WERI-Rb-1 (cell line): ENCODE results near the gene DSCAM.

ENCODE experiments used
- DNase-seq: peaks from one replicate; pipeline ENCODE4 v3.0.0-alpha.2; 2020
- H3K27ac ChIP-seq: fragments of 250-450 bp; sonication (Bioruptor Pico); 2 replicates; pipeline ENCODE4 v1.5.1; 2020; ENCODE audit warnings: mild to moderate bottlenecking, moderate library complexity
- H3K27me3 ChIP-seq: fragments of 250-450 bp; sonication (Bioruptor Pico); 2 replicates; pipeline ENCODE4 v1.5.1; 2021; ENCODE audit warnings: mild to moderate bottlenecking, low read depth, moderate library complexity; ENCODE audit not compliant: insufficient read depth, severe bottlenecking
- H3K36me3 ChIP-seq: fragments of 250-450 bp; sonication (Bioruptor Pico); 2 replicates; pipeline ENCODE4 v1.5.1; 2020; ENCODE audit warnings: mild to moderate bottlenecking, moderate library complexity
- H3K4me3 ChIP-seq: 2 replicates; pipeline ENCODE4 v1.5.1; 2011; ENCODE audit warnings: low read depth, mild to moderate bottlenecking, control low read depth, low read length
- H3K9me3 ChIP-seq: fragments of 250-450 bp; sonication (Bioruptor Pico); 2 replicates; pipeline ENCODE4 v1.5.1; 2021; ENCODE audit warnings: mild to moderate bottlenecking, moderate library complexity; ENCODE audit not compliant: severe bottlenecking
- TF ChIP-seq, protein P1 (sequence below): IDR thresholded peaks from 2 replicates; pipeline ENCODE4 v1.5.1; 2011; ENCODE audit warnings: low read depth, mild to moderate bottlenecking, control low read depth, inconsistent platforms, low read length

DSCAM gene

DNA sequence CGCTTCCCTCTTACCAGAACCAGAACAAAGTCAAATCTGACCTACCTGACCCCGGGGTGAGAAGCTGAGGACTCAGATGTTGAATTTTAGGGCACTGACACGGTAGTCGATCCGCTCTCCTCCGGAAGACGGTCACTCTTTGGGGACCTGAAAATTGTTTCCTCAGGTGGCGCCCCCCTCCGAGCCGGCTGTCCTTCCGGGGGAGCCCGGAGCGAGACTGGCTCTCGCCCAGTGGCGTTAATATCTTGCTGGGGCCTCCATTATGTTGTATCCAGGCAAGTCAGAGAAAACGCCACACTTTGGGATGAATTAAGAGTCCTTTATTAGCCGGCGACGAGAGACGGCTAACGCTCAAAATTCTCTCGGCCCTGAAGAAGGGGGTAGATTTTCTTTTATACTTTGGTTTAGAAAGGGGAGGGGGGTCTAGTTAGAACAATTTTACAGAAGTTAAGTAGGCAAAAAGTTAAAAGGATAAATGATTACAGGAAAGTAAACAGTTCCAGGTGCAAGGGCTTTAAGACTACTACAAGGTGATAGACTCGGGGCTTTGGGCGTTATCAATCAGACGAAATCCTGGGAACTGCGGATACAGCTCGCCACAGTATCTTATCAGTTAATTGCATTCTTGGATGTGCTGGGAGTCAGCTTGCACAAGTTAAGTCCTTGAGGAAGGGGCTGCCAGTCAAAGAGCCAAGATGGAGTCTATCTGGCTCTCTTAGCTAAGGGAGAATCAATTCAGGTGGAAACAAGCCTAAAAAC, 269.5 kb downstream of the DSCAM start:
- no peak overlapping the region for H3K4me3 ChIP-seq
- H3K27me3 ChIP-seq, result no peaks in the 10 kb centered on the region
- H3K9me3 ChIP-seq, result peaks cover 3% of the 10 kb centered on the region
- no peak for DNase-seq
- TF ChIP-seq, protein P1, sequence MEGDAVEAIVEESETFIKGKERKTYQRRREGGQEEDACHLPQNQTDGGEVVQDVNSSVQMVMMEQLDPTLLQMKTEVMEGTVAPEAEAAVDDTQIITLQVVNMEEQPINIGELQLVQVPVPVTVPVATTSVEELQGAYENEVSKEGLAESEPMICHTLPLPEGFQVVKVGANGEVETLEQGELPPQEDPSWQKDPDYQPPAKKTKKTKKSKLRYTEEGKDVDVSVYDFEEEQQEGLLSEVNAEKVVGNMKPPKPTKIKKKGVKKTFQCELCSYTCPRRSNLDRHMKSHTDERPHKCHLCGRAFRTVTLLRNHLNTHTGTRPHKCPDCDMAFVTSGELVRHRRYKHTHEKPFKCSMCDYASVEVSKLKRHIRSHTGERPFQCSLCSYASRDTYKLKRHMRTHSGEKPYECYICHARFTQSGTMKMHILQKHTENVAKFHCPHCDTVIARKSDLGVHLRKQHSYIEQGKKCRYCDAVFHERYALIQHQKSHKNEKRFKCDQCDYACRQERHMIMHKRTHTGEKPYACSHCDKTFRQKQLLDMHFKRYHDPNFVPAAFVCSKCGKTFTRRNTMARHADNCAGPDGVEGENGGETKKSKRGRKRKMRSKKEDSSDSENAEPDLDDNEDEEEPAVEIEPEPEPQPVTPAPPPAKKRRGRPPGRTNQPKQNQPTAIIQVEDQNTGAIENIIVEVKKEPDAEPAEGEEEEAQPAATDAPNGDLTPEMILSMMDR, result no peak
- no peak overlapping the region for H3K27ac ChIP-seq
- no peaks in the 10 kb centered on the region for H3K36me3 ChIP-seq

DNA sequence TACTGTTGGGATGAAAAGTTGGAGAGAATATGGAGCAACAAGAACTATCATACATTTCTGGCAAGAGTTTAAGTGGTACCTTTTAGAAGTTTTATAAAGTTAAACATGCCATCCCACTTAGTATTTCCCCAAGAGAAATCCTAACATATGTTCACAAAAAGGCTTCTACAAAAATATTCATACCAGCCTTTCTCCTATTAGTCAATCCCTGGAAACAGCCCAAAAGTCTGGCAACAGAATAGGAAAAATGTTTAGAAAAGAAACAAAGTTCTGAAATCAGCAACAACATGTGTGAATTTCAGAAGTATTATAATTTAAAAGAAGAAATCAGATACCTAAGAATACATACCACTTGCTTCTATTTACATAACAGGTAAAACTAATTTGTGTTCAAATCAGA, 271.0 kb downstream of the DSCAM start:
- H3K9me3 ChIP-seq, result peaks cover 3% of the 10 kb centered on the region
- no peak overlapping the region for H3K4me3 ChIP-seq
- H3K36me3 ChIP-seq, result no peaks in the 10 kb centered on the region
- no peak overlapping the region for H3K27ac ChIP-seq
- TF ChIP-seq, protein P1, result no peak
- DNase-seq, result no peak
- no peaks in the 10 kb centered on the region for H3K27me3 ChIP-seq

DNA sequence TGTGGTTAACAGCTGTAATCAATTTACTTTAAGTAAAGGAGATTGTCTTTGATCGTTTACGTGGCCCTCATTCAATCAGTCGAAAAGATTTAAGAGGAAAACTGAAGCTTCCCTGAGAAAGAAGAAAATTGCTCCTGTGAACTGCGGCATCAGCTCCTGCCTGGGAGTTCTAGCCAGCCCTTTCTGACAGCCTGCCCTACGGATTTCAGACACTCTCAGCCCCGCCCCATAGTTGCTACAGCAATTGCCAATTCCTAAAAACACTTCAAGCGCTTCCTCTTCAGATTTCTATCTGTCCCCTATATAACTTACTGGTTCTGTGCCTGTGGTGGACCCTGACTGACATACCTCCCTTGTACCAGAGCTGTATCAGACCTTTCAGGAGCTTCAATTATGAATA, 277.6 kb downstream of the DSCAM start:
- Histone ChIP-seq H3K36me3 (no peaks in the 10 kb centered on the region), H3K27me3 (no peaks in the 10 kb centered on the region), H3K9me3 (peaks cover 3% of the 10 kb centered on the region), H3K27ac (peak overlapping the region; percentile 60), H3K4me3 (no peak overlapping the region)
- TF ChIP-seq, protein P1, result no peak
- peak; percentile 31 for DNase-seq

DNA sequence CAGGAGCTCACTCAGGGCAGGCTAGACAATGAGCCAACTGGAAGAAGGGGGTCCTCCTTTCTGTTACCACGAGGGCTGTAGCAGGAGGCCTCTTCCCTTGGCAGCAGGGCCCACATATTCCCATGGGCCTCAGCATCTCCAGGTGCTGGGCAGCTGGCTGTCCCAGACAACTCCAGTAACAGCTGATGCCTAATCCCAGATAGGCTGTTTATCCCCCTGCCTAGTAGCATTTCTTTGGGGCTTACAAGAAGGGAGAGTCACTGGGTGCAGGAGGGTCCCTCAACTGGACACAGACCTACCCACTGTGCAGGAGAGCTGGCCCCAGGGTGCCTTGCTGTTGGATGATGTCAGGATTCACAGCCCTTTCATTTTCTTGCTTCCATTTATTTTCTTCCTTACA, 278.2 kb downstream of the DSCAM start:
- H3K27me3 ChIP-seq, result no peaks in the 10 kb centered on the region
- peak; percentile 80 for DNase-seq
- TF ChIP-seq, protein P1, result no peak

DNA sequence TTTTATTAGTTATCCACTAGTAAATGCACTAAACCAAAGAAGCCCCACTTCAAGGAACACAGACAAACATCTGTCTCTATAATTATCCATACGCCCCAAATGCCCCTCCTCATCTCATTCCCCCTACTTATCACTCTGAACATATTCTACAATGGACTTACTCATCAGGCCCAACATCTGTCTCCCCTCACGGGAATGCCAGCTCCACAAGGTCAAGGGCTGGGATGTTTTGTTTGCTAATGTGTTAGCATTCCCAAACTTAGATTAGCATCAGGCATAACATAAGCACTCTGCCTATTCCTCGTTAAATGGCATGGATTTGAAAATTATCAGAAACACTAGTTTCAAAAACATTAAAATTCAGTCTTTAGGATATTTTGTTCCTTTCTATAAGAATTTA, 279.5 kb downstream of the DSCAM start:
- no peak for DNase-seq
- Histone ChIP-seq H3K27ac (no peak overlapping the region), H3K36me3 (no peaks in the 10 kb centered on the region), H3K4me3 (no peak overlapping the region), H3K27me3 (no peaks in the 10 kb centered on the region), H3K9me3 (peaks cover 3% of the 10 kb centered on the region)
- TF ChIP-seq, protein P1, result no peak

More for the DNA sequence above, 278.2 kb downstream of the DSCAM start:
- H3K36me3 ChIP-seq, result no peaks in the 10 kb centered on the region
- H3K27ac ChIP-seq, result peak overlapping the region; percentile 60
- H3K9me3 ChIP-seq, result peaks cover 3% of the 10 kb centered on the region
- H3K4me3 ChIP-seq, result no peak overlapping the region

DNA sequence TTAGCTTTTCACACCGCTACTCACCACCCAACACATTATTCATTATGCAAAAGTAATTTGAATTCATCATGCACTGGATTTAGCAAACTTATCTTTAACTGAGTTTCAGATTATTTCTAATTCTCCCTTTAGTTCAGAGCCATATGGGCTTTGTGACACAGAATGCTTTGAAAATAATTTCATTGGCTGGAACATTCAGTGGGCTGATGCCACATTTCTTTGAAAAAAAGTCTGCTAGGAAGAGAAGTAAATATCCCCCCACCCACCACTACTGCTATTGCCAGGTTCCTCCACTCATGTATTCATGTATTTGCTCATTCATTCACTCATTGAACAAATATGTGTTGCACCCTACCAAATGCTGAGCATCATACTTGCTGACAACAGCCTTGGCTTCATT, 280.5 kb downstream of the DSCAM start:
- TF ChIP-seq, protein P1, result no peak
- DNase-seq, result no peak

More for the DNA sequence above, 280.5 kb downstream of the DSCAM start:
- Histone ChIP-seq H3K4me3 (no peak overlapping the region), H3K36me3 (no peaks in the 10 kb centered on the region), H3K27ac (no peak overlapping the region), H3K9me3 (peaks cover 3% of the 10 kb centered on the region), H3K27me3 (no peaks in the 10 kb centered on the region)
